Lower leg skin (tissue), 3 donors: ENCODE measurements around the gene HSF5.

Experiments used
- POLR2A ChIP-seq, 2 donors: fragments of 450-650 bp; IDR thresholded peaks; one replicate each; pipeline ENCODE4 v1.6.1; 2016 to 2017; ENCODE audit warnings: antibody characterized with exemption in 2 of 2, mild to moderate bottlenecking in 1 of 2, moderate library complexity in 1 of 2
- TF ChIP-seq, protein P1 (sequence below), 3 donors: fragments of 450-650 bp; IDR thresholded peaks; one replicate each; pipeline ENCODE4 v1.5.1; 2016; ENCODE audit warnings: antibody characterized with exemption in 3 of 3, mild to moderate bottlenecking in 3 of 3, moderate library complexity in 2 of 3

- TF ChIP-seq, protein P1, sequence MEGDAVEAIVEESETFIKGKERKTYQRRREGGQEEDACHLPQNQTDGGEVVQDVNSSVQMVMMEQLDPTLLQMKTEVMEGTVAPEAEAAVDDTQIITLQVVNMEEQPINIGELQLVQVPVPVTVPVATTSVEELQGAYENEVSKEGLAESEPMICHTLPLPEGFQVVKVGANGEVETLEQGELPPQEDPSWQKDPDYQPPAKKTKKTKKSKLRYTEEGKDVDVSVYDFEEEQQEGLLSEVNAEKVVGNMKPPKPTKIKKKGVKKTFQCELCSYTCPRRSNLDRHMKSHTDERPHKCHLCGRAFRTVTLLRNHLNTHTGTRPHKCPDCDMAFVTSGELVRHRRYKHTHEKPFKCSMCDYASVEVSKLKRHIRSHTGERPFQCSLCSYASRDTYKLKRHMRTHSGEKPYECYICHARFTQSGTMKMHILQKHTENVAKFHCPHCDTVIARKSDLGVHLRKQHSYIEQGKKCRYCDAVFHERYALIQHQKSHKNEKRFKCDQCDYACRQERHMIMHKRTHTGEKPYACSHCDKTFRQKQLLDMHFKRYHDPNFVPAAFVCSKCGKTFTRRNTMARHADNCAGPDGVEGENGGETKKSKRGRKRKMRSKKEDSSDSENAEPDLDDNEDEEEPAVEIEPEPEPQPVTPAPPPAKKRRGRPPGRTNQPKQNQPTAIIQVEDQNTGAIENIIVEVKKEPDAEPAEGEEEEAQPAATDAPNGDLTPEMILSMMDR (IDR thresholded peaks at IDR 0.05): no peak
- TF ChIP-seq POLR2A (IDR thresholded peaks at IDR 0.05): no peak
These were observed 3.4 kb upstream of the HSF5 start for GRCh38 chr17:58491510-58492045.
